GM21515 (cell line): ENCODE data around the gene SNRPD2.
"Not testable (repeated sequence)": the region's sequence is repeated elsewhere in the genome, so short reads cannot be mapped to it uniquely, and the experiment has no call there.

Experiments used
- ATAC-seq: cut with Tn5 transposase; IDR thresholded peaks from one replicate; pipeline ENCODE4 v1.9.1; 2021; ENCODE audit not compliant: unreplicated experiment

Gene SNRPD2

DNA sequence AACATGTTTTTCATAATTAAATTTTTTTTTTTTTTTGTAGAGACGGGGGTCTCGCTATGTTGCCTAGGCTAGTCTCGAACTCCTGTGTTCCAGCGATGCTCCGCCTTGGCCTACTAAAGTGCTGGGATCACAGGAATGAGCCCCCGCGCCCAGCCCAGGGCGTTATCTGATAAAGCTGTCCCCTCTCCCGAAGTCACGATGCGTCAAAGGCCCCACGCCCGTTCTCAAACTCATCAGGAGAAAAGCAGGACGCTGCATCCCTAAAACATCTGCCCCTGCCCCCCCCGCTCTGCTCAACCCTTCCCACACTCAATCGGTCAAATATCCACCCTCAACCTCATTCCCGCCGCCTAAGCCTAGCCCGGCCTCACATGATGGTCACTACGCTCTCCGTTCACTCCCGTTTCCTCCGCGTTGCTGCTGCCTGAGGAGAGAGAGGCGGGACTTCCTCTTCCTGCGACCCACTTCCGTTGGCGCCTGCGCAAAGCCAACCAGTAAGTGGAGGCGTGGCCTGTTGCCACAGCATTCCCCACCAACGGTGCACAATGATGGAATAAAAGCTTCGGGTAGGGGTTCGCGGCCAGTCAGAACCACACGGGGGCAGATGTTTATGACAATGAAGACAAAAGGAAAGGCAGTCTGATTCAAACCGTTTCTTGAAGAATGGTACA lies at the start of gene SNRPD2:
Gene SNRPD2 (minus strand): TSS at position 438 of the 671 bp plus-strand sequence. CDS start 65 bp downstream, at position 373.
- ATAC-seq = peak; percentile 57

DNA sequence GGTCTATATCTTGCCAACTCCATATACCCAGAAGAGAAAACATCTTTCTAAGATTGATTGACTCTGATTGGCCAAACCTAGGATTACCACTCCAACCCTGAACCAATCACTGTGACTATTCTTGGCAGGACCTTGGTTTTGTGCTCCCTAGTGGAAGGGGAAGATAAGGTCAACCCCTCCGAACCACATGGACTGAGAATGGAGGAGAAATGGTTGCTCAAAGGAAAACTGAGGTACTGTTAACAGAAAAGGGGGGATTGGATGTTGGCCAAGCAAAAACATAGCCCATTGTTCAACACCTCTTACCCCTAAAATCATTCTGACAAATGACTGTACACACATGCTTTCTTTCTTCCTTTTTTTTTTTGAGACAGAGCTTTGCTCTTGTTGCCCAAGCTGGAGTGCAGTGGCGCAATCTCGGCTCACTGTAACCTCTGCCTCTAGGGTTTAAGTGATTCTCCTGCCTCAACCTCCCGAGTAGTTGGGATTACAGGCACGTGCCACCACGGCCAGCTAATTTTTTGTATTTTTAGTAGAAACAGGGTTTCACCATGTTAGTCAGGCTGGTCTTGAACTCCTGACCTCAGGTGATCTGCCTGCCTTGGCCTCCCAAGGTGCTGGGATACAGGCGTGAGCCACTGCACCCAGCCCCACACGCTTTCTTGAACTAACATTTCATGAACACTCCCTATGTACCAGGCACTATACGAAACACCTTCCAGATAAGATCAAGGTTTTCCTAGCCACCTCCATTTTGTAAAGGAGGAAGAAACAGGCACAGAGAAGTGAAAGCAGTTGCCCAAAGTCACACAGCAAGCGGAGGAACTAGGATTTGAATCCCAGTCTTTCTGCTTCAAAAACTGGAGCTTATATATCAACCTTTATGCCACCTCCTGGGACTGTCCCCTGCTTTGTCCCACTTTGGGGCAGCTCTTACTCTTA lies 48.0 kb upstream of the SNRPD2 start:
- ATAC-seq = no peak

DNA sequence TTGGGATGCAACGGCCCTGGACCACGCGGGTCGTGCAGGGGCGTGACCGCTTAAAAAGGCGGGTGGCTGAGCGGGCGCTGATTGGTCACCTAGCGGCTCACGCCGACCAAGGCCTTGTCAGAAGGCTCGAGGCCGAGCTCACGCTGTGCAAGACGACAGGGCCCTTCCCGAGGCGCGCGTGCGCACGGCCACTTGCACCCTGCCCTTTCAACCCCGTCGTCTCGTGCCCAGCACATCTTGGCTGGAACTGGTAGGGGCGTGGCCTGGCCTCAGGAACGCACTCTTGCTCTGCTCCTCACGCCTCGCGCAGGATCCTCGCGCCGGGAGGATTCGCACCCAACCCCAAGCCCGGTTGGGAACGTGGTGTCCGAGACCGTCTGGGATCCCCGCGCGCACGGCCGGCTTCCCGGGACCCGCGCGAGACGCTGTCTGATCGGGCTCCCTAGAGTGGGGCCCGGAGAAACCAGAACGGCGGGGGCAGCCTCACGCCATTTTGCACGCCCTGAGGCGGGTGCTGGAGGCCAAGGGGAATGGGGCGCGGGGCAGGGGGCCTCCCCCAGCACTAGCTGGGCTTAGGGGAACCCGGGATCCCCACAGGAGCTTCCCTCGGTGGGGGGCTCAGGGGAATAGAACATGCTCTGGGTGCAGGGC lies 41.5 kb upstream of the SNRPD2 start, which contains the start of gene MEIOSIN:
Gene MEIOSIN (plus strand): TSS at position 280 of the 651 bp plus-strand sequence. CDS start 1,938 bp downstream, outside the sequence.
- ATAC-seq = no peak

DNA sequence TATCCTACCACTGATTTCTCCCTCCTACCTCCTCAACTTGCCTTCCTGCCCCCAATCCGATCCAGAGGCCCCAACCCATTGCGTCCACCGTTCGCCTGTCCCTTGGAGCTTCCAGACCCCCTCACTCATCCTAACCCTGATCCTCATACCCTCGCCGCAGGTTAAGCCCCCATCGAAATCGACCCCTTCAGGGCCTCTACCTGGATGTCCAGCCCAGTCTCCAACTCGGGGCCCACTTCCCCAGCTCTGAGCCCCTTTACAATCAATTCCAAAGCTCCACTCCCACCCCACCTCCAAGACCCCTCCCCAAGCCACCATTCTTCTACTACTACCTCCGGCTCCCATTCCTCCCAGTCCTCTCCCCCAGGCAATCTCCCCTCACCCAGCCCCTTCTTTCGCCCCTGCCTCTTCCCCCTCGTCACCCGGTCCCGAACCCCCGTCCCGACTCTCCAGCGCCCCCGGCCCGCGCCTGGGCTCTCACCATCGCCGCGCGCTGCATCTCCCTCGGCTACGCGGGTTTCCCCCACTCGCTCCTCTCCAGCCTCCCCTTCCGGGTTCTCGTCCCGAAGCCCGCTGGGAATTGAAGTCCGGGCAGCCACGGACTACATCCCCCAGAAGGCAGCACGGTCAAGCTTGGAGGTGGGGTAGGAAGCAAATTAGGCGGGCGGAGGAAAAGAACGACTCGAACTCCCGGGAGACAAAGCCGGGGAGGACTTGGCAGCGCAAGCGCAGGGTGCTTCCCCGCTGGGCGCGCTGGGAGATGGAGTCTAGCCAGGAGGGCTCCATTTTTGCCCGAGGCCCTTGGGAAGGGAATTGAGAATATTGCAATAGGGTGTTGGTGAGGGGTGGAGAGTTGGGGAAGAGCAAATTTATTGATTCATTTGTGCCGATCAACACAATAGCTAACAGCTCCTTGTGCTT lies 38.9 kb upstream of the SNRPD2 start, which contains the start of gene FBXO46:
Gene FBXO46 (minus strand): TSS at position 529 of the 921 bp plus-strand sequence. CDS start 17,401 bp downstream, outside the sequence.
- peak; percentile 86 for ATAC-seq

DNA sequence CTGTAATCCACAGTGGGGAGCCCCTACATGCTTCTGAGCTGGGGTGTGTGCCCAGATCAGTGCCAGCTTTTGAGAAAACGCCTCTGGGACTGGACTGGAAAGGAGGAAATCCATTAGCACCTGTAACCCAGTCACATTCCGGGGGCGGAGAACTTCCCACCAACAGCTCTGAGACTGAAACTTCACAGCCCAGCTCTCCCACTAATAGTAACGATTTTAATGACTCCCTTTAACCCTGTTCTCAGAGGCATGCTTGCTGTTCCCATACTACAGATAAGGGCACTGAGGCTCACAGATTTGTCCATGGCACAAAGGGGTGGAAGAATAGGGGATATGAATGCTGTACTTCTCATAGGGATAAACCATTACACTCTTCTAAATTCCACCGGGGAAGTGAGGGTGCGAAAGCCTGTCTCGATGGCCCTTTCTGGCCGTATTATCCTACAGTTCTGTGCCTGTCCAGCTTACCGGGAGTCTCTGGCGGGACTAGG lies 38.1 kb upstream of the SNRPD2 start:
- ATAC-seq = no peak

DNA sequence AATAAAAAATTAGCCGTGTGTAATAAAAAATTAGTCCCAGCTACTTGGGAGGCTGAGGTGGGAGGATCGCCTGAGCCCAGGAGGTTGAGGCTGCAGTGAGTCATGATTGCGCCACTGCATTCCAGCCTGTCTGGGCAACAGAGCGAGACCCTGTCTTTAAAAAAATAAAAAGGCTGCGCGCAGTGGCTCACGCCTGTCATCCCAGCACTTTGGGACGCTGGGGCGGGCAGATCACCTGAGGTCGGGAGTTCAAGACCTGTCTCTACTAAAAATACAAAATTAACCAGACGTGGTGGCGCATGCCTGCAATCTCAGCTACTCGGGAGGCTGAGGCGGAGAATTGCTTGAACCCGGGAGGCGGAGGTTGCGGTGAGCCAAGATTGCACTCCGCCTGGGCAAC lies 36.9 kb upstream of the SNRPD2 start:
- ATAC-seq = not testable (repeated sequence)

DNA sequence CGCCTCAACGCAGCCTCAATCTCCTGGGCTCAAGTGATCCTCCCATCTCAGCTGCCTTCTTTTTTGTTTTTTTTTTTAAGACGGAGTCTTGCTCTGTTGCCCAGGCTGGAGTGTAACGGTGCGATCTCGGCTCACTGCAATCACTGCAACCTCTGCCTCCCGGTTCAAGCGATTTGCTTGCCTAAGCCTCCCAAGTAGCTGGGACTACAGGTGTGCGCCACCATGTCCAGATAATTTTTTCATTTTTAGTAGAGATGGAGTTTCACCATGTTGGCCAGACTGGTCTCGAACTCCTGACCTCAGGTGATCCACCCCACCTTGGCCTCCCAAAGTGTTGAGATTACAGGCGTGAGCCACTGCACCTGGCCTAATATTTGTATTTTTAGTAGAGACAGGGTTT lies 28.3 kb upstream of the SNRPD2 start:
- ATAC-seq = not testable (repeated sequence)

DNA sequence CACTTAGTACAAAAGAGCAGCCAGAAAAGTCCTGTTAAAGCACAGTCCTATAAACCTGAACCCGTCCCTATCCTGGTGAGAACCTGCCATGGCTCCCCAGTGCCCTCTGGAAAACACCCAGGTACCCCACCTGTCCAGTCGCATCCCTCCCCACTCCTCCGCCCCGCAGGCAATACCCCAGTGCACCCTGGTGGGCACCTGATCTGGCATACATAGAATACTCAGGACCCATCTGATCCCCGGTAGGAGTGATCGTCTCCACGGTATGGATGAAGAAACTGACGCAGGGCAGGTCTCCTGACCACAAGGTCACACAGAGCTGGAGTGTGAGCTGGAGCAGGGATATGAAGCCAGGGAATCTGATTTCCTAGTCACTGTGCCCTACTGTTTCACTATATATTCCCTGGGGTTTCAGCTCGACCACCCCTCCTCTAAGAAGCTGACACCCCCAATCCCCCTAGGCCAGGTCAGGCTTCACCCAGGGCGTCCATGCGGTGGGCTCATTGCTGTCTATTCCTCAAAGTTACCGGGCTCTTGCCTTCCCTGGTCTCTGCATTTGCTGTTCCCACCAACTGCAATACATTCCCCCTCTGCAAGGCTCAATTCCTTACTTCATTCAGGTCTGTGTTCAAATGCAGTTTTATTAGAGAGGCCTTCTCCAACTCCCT lies 26.4 kb upstream of the SNRPD2 start:
- ATAC-seq = no peak

DNA sequence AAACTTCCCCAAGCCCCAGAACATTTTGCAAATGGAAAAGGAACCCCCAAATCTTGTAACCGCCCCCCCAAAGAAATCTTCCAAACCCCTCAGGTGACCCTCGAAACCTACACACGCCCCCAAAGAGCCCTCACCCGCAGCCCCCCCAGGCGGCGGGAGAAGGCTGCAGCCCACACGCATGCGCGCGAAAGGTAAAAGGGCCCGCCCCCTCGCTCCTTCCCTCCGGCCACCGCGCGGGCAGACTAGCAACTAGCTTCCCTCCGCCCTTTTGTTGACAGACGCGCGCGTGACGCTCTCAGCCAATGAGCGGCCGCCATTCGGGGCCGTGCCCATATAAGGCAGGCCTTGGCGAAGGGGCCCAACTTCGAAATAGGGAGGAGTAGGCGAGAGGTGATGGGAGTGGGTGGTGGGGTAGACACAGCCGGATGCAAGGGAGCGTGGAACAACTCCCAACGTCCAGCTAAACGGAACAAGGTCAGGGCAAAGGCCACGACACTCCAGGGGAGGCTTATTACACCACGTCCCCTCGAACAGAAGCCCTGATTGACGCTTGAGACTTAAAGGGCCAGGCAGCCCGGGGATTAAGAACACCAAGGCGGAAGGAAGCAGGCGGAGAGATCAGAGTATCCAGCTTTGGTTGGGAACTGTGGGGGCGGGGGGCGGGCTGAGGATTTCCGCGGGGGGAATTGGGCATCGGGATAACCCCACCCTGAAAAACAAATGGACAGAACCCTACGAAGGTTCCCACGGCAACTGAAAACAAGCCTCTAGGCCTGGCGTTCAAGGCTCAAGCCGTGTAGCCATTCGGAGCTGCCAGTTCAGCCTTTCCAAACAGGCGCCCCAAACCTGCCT lies 25.6 kb upstream of the SNRPD2 start:
- ATAC-seq = peak; percentile 87

DNA sequence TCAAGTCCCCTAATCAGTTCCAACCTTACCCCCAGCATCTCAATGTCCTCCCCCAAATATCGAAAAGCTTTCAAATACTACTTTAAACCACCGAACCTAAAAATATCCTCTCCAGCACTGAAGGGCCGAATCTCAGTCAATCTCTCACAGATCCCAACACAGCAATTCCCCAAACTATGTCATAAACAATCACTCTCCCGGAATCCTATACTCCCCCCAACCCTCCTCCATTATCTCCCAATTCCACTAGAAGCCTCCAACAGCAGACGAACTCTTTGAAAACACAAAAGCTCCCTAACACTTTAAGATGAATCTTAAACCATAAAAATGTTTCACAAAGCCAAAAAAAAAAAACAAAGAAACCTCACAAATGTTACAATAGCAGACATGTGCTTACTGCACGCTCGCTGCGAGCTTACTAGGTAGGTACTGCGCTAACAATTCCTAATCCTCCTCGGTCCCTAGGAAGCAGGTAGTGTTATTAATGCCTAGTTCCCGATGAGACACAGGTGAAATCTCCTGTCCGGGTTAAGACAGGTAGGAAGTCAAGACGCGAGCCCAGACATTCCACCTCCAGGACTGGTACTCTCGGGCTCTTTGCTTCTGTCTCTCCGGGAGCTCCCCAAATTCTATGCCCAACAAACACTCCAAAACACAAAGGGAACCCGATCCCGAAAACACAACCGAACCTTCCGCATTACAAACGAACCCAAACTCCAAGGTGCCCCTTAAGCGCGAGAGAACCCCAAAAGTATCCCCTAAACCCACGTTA lies 24.8 kb upstream of the SNRPD2 start:
- no peak for ATAC-seq

DNA sequence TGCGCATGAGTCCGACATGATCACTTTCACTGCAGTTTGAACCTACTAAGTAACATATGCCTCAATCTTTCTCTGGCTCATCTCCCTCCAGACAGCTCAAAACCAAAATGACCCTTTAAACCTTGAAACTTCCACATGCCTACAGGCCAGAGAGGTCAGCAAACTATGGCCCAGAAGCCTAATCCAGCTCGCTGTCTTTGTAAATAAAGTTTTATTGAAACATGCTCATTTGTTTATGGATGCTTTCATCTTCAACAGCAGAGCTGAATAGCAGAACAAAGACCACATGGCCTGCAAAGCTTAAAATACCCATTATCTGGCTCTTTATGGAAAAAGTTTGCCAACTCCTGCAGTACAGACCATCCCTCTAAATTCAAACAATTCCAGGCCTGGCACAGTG lies 23.4 kb upstream of the SNRPD2 start:
- no peak for ATAC-seq

DNA sequence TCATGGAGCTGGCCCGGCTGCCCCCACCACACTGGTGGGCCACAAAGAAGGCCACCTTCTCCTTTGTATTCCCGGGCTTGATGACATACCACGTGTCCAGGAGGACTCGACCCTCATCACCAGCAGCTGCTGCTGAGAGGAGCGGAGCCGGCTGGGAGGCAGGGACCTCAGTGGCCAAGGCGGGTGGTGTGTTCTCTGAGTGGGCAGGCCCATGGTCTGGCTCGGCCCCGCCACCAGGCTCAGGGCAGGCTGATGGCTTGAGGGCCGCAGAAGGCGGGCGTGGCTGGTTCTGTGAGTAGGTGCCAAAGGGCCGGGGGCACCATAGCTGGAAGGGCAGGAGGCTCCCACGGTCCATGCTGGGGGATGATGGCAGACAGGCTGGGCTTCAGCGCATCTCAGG lies 21.4 kb upstream of the SNRPD2 start:
- no peak for ATAC-seq

DNA sequence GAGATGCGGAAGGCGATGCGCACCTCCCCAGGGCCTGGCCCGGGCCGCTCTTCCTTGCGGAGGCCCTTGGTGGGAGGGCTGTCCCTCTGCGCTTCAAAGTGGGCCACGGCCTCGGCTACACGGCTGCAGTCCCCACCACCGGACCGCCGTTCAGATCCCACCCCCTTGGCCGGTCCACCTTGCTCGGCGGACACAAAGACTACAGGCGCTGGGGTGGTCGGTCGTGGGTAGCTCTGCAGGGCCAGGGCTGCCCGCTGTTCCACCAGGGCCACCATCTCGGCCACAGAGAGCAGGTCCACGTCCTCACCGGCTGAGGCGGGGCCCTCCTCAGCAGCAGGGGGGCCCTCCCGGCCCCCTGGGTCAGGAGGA lies 20.9 kb upstream of the SNRPD2 start:
- ATAC-seq = no peak

DNA sequence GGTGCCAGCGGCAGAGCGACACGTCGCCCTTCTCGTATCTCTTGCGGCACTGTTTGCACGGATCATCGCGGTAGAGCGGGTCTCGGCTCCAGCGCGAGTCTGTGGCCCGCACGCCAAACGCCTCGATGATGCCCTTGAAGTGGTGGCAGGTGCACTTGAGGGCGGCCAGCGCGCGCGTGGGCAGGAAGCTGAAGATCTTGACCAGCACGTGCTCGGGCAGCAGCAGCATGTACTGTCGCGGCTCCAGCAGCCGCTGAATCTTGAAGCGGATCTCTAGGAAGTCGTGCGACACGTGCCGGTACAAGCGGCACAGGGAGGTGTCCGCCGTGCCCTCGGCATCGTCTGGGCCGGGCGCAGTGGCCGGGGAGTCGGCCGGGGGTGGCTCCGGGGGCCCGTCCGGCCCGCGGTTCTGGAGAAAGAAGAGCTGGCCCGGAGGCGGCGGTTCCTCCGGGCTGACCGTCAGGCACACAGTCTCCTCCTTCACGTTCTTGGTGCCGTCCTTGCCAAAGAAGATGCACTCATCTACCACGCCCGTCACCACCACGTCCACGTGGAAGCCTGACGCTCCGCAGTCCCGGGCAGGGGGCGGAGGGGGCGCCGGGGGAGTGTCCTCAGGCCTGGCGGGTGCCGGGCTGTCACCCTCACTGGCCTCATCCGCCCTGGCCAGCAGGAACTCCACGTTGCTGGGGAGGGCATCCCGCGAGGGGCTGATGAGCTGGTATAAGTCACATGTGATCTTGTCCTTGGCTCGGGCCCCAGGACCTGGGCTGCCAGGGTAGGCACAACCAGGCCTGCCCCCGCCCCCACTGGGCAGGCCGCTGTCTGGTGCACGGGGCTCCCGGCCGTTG lies 20.3 kb upstream of the SNRPD2 start:
- no peak for ATAC-seq

DNA sequence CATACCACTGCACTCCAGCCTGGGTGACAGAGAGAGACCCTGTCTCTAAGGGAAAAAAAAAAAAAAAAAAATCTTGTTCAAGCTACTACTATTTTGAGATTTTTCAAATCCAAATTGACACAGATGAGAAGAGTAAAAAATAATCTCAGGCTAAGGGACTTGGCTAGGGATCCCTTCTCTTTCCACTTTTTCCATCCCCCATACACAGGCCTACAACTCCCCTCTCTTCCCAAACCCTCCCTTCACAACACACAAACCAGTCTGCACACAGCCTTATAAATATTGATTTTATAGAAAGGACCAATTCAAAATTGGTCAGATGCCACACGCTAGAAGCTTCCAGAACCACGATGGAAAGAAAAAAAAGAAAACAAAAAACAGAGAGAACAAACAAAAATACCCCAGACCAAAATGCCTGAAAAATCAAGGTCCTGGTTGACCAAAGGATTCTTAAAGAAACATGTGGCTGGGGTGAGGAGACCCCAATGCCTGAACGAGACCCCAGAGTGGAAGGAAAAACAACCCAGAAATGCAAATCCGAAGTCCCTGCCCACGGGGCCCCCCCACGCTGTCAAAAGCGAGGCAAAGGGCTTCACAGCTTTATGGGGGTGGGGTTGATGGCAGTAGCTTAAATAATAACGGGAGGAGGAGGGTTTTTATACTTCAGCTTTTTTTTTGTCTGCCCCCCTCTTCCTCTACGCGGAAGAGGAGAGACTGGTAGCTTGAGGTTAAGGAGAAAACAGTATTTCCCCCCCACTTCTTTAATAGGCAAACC lies 18.8 kb upstream of the SNRPD2 start:
- no peak for ATAC-seq

DNA sequence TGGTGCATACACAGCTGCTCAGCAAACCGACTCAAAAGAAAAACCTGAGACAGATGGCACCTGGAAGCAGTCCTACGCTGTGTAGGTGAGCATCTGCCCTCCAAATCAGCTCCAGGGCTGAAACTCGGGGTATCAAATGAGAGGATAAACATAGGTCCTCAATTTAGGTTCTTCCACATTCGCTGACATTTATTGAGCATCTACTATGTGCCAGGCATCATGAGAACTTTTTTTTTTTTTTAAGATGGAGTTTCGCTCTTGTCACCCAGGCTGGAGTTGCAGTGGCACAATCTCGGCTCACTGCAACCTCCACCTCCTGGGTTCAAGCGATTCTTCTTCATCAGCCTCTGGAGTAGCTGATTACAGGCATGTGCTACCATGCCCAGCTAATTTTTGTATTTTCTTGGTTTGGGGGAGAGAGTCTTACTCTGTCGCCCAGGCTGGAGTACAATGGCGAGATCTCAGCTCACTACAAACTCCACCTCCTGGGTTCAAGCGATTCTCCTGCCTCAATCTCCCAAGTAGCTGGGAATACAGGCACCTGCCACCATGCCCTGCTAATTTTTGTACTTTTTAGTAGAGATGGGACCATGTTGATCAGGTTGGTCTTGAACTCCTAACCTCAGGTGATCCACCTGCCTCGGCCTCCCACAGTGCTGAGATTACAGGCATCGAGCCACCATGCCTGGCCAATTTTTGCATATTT lies 14.1 kb upstream of the SNRPD2 start:
- ATAC-seq = no peak
